HG02763 (cell line): Measurements from ENCODE around the gene RTRAF.

Experiments used
- ATAC-seq: cut with Tn5 transposase; IDR thresholded peaks from one replicate; pipeline ENCODE4 v1.9.1; 2021; ENCODE audit warnings: mild to moderate bottlenecking, moderate library complexity; ENCODE audit not compliant: unreplicated experiment

Gene RTRAF

DNA sequence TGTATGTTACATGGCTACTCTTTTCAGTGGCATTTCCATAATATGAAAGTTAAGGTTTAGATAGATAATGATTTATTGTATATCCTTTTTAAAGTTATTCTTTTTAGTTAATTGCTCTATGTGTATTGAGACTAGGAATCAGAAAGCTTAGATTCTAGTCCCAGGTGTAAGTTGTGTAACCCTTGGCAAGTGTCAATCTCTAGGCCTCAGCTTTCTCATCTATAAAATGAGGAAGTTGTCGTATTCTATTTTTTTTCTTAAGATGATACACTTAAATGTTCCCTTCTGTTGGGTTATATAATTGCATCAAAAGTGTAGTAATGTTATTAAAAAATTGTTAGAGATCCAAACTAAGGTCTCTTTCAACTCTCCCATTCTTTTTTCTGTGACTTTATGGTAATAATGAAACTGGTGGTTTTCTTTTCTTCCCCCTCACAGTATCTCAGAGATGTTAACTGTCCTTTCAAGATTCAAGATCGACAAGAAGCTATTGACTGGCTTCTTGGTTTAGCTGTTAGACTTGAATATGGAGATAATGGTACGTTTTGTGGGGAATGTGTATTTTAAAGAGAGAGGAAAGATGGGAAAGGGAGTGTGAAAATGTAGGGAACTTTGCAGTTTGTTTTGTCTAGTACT is 4.1 kb downstream of the RTRAF start:
- no peak for ATAC-seq

- ATAC-seq, result no peak
Measured at GRCh38 chr14:51996148-51996746, 6.9 kb downstream of the RTRAF start.

- no peak for ATAC-seq
Measured at GRCh38 chr14:51998348-51998747, 9.0 kb downstream of the RTRAF start.

DNA sequence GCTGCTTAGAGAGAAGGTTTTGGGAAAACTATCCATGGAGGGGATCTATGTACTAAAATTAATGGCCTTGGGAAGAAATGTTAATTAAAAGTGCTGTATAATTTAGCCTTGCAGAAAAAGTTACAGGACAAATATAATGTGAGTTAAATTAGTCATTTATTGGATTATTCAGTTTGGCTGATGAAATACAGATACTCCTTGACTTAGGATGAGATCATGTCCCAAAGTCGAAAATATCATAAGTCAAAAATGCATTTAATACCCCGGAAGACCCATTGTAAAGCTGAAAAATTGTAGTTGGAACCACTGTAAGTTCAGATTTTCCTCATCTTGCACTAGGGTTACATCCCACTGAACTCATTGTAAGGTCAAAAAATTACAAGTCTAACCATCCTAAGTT is 9.7 kb downstream of the RTRAF start:
- ATAC-seq, result no peak

GRCh38 chr14:52000019-52000582 is 10.8 kb downstream of the RTRAF start:
- no peak for ATAC-seq

- ATAC-seq, result no peak
Measured at GRCh38 chr14:52000696-52001095, 11.3 kb downstream of the RTRAF start.

GRCh38 chr14:52002542-52002941 is 13.2 kb downstream of the RTRAF start:
- ATAC-seq, result no peak

DNA sequence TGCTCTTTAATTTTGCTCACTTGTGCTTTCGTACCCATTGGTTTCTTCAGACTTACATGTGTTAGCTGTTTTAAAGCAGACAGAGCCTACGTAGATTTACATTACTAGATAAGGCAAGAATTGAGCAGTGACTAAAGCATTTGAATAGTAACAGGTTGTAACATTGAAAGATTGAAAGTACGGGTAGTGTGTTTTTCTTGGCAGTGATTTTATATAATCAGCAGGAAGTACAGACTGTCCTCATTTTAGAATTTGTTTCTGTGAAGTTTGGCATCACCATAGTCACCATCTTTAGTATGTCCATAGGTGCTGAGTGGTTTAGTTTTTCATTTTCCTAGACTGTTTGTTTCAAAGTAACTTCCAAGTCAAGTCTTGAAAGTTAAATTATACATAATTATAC is 14.0 kb downstream of the RTRAF start:
- no peak for ATAC-seq

DNA sequence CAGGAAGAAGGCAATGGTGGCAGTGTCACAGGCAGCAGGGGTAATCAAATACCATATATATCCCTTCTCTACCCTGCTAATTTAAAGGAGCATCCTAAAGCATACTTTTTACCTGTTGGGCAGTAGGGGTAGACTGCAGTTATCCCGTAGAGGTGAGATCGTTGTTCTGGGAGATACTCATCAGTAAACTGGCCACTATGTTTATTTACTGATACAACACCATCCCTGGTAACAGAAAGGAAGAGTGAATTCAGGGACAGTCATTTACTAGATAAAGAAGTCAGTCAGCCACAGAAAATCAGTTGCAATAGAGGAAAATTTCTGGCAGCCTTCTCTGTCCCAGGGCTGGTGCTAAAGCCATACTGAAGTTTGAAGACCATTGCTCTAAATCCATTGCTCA is 16.3 kb downstream of the RTRAF start:
- ATAC-seq, result no peak

DNA sequence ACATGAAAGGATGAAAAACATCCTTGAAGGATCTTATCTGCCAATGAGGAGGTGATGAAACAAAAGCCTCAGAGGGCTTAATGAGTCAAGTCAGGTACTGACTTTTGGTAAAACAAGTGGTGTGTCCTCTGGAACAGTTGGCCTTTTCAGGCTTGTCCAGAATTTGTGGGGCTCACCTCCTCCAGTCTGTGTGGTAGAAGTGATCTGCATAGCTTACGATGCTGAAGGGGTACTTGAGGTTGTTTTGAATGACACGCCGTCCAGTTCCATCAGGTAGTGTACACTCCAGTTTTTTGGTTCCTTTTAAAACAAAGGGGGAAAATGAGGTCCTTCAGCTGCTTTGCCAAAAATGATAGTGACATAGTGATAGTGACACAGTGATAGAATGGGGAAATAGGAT is 17.0 kb downstream of the RTRAF start:
- ATAC-seq, result no peak

DNA sequence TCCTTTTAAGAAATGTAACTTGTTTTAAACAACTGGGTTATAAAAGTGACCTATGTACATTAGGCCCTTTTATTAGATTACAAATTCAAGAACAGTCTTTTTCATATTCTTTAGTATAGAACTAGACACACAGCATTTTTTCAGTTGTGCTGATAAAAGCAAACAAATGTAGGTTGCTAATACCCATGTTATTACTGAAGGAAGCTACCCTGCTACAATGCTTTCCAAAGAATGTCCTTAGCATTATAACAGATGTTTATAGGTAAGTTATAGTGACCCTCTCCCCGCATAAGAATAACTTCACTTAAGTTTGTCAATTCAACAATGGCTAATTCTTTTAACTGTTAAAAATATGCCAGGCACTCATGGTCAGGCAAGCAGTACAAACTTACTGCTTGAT is 17.9 kb downstream of the RTRAF start:
- no peak for ATAC-seq

- no peak for ATAC-seq
Measured at GRCh38 chr14:52007637-52008036, 18.3 kb downstream of the RTRAF start.

DNA sequence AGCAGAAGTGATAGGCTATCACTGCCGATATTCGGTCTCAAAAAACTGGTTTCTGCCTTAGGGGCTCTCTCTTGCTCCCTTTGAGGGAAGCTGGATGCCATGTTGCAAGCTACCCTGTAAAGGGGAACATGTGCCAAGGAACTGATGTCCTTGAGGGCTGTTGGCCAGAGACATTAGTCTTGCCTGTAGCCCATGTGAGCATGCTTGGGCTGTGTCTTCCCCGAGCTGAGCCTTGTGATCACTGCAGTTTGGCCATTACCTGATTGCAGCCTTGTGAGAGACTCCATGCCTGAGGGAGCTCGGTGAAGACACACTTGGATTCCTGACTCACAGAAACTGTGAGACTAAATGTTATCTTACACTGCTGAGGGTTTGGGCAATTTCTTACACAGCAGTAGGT is 18.8 kb downstream of the RTRAF start:
- no peak for ATAC-seq

GRCh38 chr14:52010173-52010693 is 20.9 kb downstream of the RTRAF start:
- ATAC-seq, result no peak

DNA sequence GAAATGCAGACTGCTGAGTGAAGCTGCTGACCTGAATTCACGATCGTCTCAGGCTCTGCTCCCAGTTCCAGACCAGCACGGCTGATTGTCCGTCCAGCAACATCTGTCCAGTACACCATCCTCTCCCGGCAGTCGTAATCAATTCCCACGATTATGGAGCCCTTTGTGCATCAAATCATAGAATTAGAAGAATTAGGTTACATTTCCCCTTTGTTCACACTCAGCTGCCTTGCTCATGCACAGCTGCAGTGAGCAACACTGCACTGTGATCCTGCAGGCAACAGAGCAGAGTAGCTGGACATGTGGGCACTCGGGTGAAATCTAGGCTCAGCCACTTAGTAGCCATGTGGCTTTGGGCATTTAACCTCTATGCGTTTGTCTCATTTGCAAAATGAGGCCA is 22.2 kb downstream of the RTRAF start:
- no peak for ATAC-seq

DNA sequence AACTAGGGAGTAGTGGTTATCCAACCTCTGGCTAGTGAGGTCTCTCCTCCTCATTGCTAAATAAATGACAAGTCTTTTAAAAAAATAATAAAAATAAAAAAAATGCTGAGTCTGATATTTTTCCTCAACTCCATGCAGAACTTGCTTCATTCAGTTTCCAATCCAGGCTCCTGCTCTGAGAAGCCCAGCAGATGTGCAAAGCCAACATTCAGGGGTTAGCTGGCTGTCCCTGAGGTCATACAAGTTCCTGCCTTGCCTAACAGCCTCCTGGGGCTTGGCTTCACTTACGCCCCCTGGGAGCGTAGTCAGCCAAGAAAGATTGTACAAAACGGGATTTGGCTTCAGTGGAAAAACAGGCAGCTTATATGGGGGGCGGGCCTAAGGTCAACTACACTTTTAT is 23.3 kb downstream of the RTRAF start:
- ATAC-seq, result no peak

GRCh38 chr14:52013984-52014600 is 24.7 kb downstream of the RTRAF start:
- no peak for ATAC-seq

- no peak for ATAC-seq
Measured at GRCh38 chr14:52014601-52015267, 25.4 kb downstream of the RTRAF start.

GRCh38 chr14:52015411-52016030 is 26.2 kb downstream of the RTRAF start:
- ATAC-seq, result no peak

GRCh38 chr14:52018252-52018651 is 28.9 kb downstream of the RTRAF start:
- ATAC-seq, result no peak

DNA sequence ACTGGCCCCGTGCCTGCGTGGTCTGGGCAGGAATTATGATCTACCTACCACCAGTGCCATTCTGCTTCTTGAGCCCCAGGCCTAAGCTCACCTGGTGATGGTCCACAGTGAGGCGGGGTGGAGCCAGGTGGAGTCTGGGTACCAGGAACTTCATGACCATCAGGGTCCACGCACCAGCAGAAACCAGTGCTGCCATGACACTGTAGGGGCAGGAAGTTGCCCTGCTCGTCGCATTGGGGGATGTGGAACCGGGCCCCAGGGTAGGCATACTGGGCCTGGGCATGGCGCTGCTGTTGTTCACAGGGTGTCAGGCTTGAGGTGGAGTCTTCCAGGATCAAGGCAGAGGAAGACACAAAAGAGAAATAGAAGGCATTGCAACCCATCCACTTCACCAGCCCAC is 29.6 kb downstream of the RTRAF start:
- no peak for ATAC-seq
